C4-2B (cell line): ENCODE results near the gene GBP7.

Source experiments
- CTCF ChIP-seq: fragments of 450-650 bp; conservative IDR thresholded peaks from 2 replicates; pipeline ENCODE4 v1.5.1; 2017; ENCODE audit warnings: mild to moderate bottlenecking
- ZFX ChIP-seq: fragments of 450-650 bp; IDR thresholded peaks from 2 replicates; pipeline ENCODE4 v1.6.1; 2017

- TF ChIP-seq CTCF (no peak), ZFX (no peak)
Observed at GRCh38 chr1:89190017-89190416, 14.2 kb upstream of the GBP7 start.
